GM19455 (cell line): Measurements from ENCODE around the gene GATB.

Experiments used
- ATAC-seq: cut with Tn5 transposase; IDR thresholded peaks from one replicate; pipeline ENCODE4 v1.9.1; 2021; ENCODE audit not compliant: unreplicated experiment

Gene GATB

GRCh38 chr4:151657896-151658295 lies 102.9 kb downstream of the GATB start:
- no peak for ATAC-seq

DNA sequence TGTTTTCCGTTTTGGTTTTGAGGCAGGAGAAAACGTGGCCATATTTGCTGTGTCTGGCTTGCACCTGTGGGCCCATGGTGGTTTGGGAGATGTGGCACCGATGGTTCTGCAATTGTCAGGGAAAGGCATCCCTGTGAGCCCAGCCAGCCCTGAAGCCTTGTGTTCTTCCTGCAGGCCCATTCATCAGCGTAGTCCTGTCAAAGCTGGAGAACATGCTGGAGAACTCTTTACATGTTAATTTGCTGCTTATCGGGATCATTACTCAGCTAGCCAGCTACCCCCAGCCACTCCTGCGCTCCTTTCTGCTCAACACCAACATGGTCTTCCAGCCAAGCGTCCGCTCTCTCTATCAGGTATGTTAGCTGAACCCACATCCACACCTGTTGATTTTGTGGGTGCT lies 104.7 kb downstream of the GATB start:
- ATAC-seq, result no peak

- no peak for ATAC-seq
Observed at GRCh38 chr4:151653548-151653918, 107.3 kb downstream of the GATB start.

DNA sequence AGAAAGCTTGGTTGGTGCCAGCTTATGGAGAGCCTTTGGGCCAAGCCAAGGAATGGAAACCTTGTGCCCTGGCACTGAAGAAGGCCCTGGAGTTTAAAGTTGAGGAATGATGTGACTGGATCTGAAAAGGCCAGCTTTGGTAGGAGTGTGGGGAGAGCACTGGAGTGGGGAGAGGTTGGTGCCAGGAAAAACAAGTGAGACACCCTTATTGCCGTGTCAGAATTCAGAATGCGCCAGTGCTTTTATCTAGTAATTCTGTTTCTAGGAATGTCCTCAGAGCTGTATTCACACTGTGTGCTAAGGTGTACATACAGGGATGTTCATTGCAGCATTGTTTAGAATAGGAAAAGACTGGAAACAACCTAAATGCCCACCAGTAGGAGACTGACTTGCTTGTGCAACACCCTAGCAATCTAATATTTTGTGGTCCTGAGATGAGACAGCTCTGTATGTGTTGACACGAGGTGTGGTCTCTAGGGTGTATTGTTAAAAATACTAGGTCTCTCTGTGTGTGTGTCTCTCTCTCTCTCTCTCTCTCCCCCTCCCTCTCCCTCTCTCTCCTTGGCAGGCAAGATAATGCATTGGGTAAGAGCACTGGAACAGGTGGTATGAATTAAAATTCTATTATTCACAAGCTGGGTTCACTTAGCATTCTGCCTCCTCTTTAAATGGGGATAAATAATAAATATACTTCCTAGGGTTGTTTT lies 107.8 kb downstream of the GATB start:
- no peak for ATAC-seq

GRCh38 chr4:151651496-151651895 lies 109.3 kb downstream of the GATB start:
- ATAC-seq, result no peak

DNA sequence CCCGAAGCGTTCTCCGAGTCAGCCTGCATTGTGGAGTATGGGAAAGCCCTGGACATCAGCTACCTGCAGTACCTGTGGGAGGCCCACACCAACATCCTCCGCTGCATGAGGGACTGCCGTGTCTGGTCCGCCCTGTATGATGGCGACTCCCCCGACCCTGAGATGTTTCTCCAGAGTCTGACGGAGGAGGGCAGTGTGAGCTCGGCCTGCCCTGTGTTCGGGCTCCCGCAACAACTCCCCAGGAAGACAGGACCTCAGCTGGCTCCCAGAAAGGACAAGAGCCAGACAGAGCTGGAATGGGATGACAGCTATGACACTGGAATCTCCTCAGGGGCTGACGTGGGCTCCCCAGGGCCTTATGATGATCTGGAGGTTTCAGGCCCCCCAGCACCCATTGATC lies 111.3 kb downstream of the GATB start:
- ATAC-seq, result no peak

- no peak for ATAC-seq
Observed at GRCh38 chr4:151646322-151646721, 114.5 kb downstream of the GATB start.

DNA sequence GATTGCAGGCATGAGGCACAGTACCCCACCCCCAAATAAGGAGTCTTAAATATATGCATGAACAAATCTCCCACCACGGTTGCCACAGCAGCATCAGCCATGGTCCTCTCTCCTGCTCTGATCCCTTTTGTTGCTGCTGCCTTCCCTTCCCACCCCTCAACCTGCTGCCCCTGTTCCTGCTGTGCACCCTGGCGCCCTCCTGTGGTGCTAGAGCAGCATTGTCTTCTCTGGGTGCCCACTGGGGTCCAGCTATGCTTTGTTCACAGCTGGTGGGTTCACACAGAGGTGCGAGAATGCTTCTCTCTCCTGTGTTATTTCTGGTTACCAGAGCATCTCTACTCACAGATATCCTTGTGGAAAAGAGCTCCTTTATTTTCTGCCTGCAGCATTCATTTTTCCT lies 116.2 kb downstream of the GATB start:
- no peak for ATAC-seq

- ATAC-seq, result no peak
Observed at GRCh38 chr4:151643564-151643963, 117.2 kb downstream of the GATB start.

DNA sequence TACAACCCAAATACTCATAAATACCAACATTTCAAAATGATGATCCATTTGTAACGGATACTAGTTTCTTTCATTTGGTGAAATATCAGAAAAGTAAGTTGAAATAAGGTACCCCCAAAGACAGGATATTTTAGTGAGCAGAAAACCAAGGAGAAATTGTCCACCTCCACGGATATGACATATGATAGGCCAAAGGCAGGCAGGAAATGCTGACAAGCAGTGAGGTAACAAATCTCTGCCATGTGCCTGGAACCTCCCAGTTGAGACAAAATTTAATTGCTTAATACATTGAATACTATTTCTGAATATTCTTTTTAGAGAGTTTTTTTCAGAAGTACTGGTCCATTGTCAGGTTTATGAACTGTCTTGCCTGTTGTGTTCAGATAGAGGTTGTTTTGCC lies 118.8 kb downstream of the GATB start:
- ATAC-seq, result no peak

DNA sequence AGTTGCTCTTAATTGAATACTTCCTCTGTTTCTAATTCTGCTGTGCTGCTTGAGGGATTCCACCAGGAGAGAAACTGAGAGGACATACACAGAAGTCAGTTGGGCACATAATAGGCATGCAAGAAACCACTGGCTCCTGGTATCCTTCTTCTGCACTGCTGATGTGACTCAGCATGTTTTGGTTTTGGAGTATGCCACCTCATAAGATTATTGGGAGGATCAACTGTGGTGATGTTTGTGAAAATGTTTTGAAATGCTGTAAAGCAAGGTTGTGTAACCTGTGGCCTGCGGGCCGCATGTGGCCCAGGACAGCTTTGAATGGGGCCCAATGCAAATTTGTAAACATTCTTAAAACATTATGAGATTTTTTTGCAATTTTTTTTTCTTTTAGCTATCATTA lies 119.6 kb downstream of the GATB start:
- no peak for ATAC-seq

DNA sequence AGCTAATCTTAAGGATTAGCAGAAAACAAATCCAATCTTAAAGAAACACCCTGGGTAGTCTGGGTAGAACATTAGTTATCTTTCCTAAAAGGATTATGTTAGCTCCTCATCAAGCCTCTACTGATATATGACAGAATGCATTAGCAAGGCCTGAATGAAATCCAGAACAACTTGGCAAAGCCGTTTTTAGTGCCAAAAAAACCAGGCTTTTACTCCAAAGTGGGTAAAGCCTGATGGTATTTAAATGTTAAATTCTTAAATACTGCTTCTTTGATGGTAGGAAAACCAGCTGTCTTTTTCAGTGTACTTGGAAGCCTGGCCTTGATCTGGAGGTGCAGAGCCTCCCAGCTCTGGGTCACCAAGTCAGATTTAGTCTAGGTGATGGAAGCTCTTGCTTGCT lies 120.4 kb downstream of the GATB start:
- ATAC-seq, result no peak

DNA sequence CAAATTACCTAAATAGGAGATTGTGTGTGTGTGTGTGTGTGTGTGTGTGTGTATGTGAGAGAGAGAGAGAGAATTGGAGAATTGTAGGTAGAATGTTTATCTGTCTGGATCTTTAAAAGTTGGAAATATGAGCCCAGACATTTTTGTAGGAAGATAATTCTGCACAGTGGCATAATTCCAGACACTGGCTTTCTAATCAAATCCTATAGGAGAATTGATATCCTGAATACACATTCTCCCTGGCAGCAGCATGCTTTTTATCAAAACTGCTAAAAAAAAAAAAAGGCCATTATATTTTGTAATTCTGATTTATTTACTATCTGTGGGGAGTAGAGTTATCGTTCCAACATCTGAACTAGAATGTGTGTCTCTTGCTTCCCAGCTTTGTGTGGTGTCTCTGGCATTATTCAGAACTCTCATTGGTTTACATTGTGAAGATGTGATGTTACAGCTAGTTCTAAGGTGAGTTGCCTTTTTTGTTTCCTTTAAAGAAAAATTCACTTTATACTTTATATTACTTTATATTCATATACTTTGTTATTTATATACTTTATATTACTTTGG lies 122.4 kb downstream of the GATB start:
- ATAC-seq, result no peak

- ATAC-seq, result no peak
Observed at GRCh38 chr4:151631349-151631748, 129.5 kb downstream of the GATB start.

GRCh38 chr4:151629097-151629783 lies 131.6 kb downstream of the GATB start:
- no peak for ATAC-seq

- no peak for ATAC-seq
Observed at GRCh38 chr4:151628001-151628608, 132.7 kb downstream of the GATB start.

DNA sequence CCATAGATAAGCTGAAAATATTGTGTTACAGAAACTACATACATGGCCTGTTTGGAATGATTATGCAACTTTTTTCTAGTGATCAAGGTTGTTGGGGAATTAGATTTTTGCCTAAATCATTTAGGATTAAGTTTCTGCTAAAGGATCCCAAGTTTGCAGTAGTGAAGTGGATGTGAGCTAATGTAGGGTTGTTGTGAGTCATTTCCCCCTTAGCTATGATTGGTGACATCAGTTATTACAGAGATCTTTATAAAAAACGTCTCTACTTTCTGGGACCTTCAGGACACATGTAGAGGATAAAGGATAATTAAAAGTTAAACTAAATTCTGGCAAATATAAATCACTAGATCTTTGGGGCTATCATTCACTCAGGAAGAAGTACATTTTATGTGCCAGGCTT lies 133.3 kb downstream of the GATB start:
- ATAC-seq, result no peak

DNA sequence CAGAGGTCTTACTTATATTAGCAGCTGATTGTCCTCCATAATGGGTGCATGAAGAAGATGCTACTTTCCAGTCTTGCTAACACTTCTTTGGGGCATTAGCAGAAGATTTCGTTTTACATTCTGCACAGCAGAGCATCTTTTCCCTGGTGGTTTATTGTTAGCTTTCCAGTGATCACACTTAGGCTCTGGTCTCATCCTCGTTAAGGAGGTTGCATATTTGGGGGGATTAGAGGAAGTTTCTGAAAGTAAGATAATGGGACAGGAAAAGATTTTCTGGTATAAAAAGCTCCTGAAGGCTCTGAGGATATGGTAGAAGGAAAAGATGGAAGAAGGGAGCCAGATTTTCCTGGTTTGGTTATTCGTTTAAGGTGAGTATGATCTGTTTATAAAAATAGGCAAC lies 134.1 kb downstream of the GATB start:
- no peak for ATAC-seq

GRCh38 chr4:151626228-151626627 lies 134.6 kb downstream of the GATB start:
- ATAC-seq, result no peak

GRCh38 chr4:151624626-151625565 lies 135.9 kb downstream of the GATB start:
- ATAC-seq, result no peak
